ENCODE data around the gene ABL1. TPM values are rescaled to one million over a fixed set of nuclear protein-coding genes. Genes with fewer than 3 reads are reported as not detected.
A peak's percentile ranks its signal among the peaks of the same experiment; 100 is the strongest.

Gene ABL1
- polyA plus RNA-seq (2011; rRNA removed) = 26.1 and 30.4 TPM in 2 replicates
- 42.8 and 44.9 TPM in 2 replicates for polyA minus RNA-seq (2011; rRNA and poly(A)+ RNA removed)

DNA sequence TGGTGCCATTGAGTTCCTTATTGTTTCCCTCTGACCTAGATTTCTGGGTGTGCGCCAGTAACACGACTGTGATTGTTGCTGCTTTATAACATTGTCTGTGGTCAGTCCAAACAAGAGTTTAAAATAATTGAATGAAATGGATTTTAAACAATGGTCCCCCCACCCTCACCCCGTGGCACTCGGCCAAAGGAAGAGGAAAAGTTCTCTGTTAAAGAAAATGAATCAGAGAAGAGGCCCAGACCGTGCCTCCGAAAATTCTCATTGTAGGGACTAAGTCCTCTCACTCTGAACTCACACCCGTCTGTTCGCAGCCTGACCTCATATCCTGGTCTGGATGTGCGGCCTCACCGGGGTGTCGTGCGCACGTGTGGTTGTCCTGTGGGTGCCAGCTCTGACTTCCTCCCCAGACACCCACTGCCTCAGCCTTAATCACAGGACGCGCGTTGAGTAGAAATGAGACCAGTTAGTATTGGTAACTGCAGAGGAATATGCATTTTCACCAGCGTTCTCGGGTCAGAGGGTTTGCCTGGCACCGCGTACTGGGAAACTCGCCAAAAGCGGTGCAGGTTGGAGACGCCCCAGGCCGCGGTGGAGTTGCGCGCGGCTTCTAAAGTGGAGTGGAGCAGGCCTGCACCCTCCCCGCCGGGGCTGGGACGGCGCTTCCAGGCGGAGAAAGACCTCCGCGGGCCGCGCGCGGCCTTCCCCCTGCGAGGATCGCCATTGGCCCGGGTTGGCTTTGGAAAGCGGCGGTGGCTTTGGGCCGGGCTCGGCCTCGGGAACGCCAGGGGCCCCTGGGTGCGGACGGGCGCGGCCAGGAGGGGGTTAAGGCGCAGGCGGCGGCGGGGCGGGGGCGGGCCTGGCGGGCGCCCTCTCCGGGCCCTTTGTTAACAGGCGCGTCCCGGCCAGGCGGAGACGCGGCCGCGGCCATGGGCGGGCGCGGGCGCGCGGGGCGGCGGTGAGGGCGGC is at the start of gene ABL1:
Gene ABL1 (plus strand): TSS at position 884 of the 966 bp plus-strand sequence. CDS start 193 bp downstream, outside the sequence.
- TF ChIP-seq, protein P1, sequence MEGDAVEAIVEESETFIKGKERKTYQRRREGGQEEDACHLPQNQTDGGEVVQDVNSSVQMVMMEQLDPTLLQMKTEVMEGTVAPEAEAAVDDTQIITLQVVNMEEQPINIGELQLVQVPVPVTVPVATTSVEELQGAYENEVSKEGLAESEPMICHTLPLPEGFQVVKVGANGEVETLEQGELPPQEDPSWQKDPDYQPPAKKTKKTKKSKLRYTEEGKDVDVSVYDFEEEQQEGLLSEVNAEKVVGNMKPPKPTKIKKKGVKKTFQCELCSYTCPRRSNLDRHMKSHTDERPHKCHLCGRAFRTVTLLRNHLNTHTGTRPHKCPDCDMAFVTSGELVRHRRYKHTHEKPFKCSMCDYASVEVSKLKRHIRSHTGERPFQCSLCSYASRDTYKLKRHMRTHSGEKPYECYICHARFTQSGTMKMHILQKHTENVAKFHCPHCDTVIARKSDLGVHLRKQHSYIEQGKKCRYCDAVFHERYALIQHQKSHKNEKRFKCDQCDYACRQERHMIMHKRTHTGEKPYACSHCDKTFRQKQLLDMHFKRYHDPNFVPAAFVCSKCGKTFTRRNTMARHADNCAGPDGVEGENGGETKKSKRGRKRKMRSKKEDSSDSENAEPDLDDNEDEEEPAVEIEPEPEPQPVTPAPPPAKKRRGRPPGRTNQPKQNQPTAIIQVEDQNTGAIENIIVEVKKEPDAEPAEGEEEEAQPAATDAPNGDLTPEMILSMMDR (IDR thresholded peaks at IDR 0.05; ENCODE audit: insufficient read depth, low read depth, low read length) = no peak
- CTCF ChIA-PET = interaction anchor here (0.6 to 1.8 kb wide), 2 partner anchors 68 to 133 kb away, joined by 4 to 5 read pairs; no protein-coding TSS in a partner anchor
- POLR2A ChIA-PET = no interaction called here
- peak within 1 kb of the TSS; percentile 80 for H3K4me3 ChIP-seq (ENCODE audit: low read depth, low read length)
- DNase-seq (ENCODE audit: low read depth) = no peak
- H3K36me3 ChIP-seq (ENCODE audit: control insufficient read depth, insufficient read depth, low read length) = no peaks in the 10 kb centered on the region
- H3K27me3 ChIP-seq (ENCODE audit: control insufficient read depth, insufficient read depth, low read length) = no peaks in the 10 kb centered on the region

DNA sequence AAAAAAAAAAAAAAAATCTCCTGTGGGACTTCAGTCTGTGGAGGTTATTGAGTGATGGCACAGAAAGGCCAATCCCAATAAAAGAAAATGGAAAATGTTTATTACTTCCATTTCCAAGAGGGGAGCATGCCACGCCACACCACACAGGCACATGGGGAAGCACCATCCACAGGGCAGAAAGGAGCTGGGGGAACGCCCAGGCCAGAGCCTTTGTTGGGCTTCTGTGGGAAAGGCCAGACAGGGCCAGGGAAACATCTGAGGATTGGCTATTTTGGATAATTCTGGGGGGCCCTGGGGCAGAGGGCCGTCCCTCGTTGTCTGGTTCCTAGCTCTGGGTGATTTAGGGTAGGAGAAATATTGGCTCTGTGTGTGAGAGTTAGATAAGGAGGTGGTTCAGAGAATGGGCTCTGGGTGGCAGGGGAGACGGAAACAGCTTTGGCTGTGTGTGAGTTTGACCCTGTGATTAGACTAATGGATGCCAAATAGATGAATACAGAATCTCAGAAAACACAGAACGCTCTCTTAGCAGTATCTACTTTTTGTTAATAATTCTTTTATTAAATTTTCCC is 49.0 kb upstream of the ABL1 start:
- Histone ChIP-seq H3K4me3 (ENCODE audit: low read depth, low read length) (no peak overlapping the region), H3K27me3 (ENCODE audit: control insufficient read depth, insufficient read depth, low read length) (no peaks in the 10 kb centered on the region), H3K36me3 (ENCODE audit: control insufficient read depth, insufficient read depth, low read length) (no peaks in the 10 kb centered on the region; the same call in 1 of the 2 replicates)
- ChIA-PET CTCF (no interaction called here), POLR2A (no interaction called here)
- DNase-seq (ENCODE audit: low read depth) = no peak
- TF ChIP-seq, protein P1 (IDR thresholded peaks at IDR 0.05; ENCODE audit: insufficient read depth, low read depth, low read length) = no peak

DNA sequence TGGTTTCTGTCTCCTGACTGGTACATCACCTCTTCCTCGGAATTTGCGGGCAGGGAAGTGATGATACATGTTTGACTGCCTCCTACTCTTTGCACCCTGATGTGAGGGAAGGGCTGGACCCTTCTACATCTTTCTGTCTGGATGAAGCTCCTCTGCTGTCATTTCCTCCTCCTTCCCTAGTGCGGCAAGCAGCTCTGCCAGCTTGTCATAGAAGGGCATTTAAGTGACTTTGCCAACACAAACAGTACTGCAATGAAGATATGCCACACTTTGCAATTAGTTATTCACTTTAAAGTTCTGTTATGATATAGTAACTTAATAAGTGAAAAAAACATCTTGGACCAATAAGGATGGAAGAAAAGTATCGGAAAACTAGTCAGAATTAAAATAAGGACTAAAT is 48.5 kb upstream of the ABL1 start:
- Histone ChIP-seq H3K27me3 (ENCODE audit: control insufficient read depth, insufficient read depth, low read length) (no peaks in the 10 kb centered on the region), H3K4me3 (ENCODE audit: low read depth, low read length) (no peak overlapping the region), H3K36me3 (ENCODE audit: control insufficient read depth, insufficient read depth, low read length) (no peaks in the 10 kb centered on the region; the same call in 1 of the 2 replicates)
- DNase-seq (ENCODE audit: low read depth) = no peak
- TF ChIP-seq, protein P1 (IDR thresholded peaks at IDR 0.05; ENCODE audit: insufficient read depth, low read depth, low read length) = no peak
- POLR2A ChIA-PET = no interaction called here
- CTCF ChIA-PET = no interaction called here

DNA sequence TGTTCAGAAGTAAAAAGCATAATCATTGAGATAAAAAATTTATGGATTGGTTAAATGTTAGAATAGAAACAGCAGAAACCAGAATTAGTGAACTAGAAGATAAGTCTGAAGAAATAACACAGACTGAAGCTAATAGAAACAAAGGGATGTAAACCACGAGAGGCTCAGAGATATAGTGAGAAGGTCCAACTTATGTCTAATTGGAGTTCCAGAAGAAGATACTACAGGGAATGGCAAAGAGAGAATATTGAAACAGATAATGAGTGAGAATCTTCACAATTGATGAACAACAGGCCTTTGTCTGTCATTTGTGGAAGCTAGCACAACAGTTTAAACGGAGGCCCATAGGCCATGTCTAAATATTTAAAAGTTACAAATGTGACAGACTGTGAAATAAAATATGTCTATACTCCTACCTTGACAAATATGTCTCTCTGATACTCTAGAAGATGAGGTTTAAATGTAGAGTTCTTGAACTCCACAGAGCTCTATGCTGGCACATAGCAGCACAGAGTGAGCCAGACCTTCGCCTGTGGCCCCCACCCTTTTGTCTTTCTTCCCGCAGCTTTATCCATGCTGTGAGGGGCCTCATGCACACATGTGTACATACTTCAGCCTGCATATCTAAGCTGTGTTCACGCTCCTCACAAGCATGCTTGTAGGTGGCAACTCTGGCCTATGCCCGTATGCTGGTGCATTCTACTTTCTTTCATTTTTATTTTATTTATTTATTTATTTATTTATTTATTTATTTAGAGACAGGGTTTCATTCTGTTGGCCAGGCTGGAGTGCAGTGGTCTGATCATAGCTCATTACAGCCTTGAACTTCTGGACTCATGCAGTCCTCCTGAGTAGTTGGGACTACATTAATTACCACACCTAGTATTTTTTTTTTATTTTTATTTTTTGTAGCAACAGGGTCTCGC is 45.0 kb upstream of the ABL1 start:
- CTCF ChIA-PET = interaction anchor here (0.6 to 1.4 kb wide), 4 partner anchors 9 to 69 kb away, joined by 3 to 5 read pairs (median 3); no protein-coding TSS in a partner anchor
- TF ChIP-seq, protein P1 (IDR thresholded peaks at IDR 0.05; ENCODE audit: insufficient read depth, low read depth, low read length) = no peak
- no peak overlapping the region for H3K4me3 ChIP-seq (ENCODE audit: low read depth, low read length)
- POLR2A ChIA-PET = no interaction called here
- H3K27me3 ChIP-seq (ENCODE audit: control insufficient read depth, insufficient read depth, low read length) = no peaks in the 10 kb centered on the region
- no peaks in the 10 kb centered on the region for H3K36me3 ChIP-seq (ENCODE audit: control insufficient read depth, insufficient read depth, low read length)
- no peak for DNase-seq (ENCODE audit: low read depth)

Data from BJ (cell line).